ENCODE measurements around the gene MCHR1. TPM values are rescaled to one million over a fixed set of nuclear protein-coding genes. Genes with fewer than 3 reads are reported as not detected.

MCHR1 gene
- total RNA-seq, 4 donors from 2014 or later, result 0.27 to 0.40 TPM; not detected in 2

- Histone ChIP-seq H3K4me1 (peaks cover 0 to 38% (median 10%) of the 10 kb centered on the region in 3 donors), H3K27ac (no peak overlapping the region), H3K36me3 (no peaks in the 10 kb centered on the region), H3K4me3 (no peak overlapping the region), H3K27me3 (no peaks in the 10 kb centered on the region), H3K9me3 (no peaks in the 10 kb centered on the region)
- 59 to 86% methylated on average over 6 to 8 of the region's 11 CpGs for WGBS, 2 donors (ENCODE audit: low coverage in 1 of 2)
- ATAC-seq, result no peak
- TF ChIP-seq POLR2AphosphoS5 (IDR thresholded peaks at IDR 0.05) (peak; percentile 25), CTCF (IDR thresholded peaks at IDR 0.05) (no peak), POLR2A (IDR thresholded peaks at IDR 0.05) (no peak), EP300 (IDR thresholded peaks at IDR 0.05) (no peak)
Observed at GRCh38 chr22:40668611-40669411, 10.5 kb upstream of the MCHR1 start.

GRCh38 chr22:40670058-40670457, 9.2 kb upstream of the MCHR1 start:
- ATAC-seq, result no peak
- H3K27ac ChIP-seq, result peak overlapping the region in 1 of 4 donors; percentile 17
- WGBS, 2 donors (ENCODE audit: low coverage in 1 of 2), result 74% methylated on average over 2 of the region's 2 CpGs; no CpG with 5 or more reads in 1 of the 2 donors
- no peaks in the 10 kb centered on the region for H3K9me3 ChIP-seq
- no peak overlapping the region for H3K4me3 ChIP-seq
- no peaks in the 10 kb centered on the region for H3K36me3 ChIP-seq
- no peaks in the 10 kb centered on the region for H3K27me3 ChIP-seq
- H3K4me1 ChIP-seq, result peaks cover 0 to 32% (median 6%) of the 10 kb centered on the region in 3 donors
- TF ChIP-seq EP300 (IDR thresholded peaks at IDR 0.05), result no peak
- no peak for TF ChIP-seq POLR2A (IDR thresholded peaks at IDR 0.05)
- no peak for TF ChIP-seq POLR2AphosphoS5 (IDR thresholded peaks at IDR 0.05)
- no peak for TF ChIP-seq CTCF (IDR thresholded peaks at IDR 0.05)

GRCh38 chr22:40671369-40671768, 7.9 kb upstream of the MCHR1 start:
- peaks cover 0 to 18% (median 0%) of the 10 kb centered on the region in 3 donors for H3K4me1 ChIP-seq
- H3K27me3 ChIP-seq, result no peaks in the 10 kb centered on the region
- H3K27ac ChIP-seq, result no peak overlapping the region
- no peak overlapping the region for H3K4me3 ChIP-seq
- ATAC-seq, result no peak
- WGBS, 2 donors (ENCODE audit: low coverage in 1 of 2), result 97% methylated on average over 9 of the region's 13 CpGs; no CpG with 5 or more reads in 1 of the 2 donors
- H3K36me3 ChIP-seq, result no peaks in the 10 kb centered on the region
- TF ChIP-seq POLR2A (IDR thresholded peaks at IDR 0.05), result no peak
- no peak for TF ChIP-seq EP300 (IDR thresholded peaks at IDR 0.05)
- no peaks in the 10 kb centered on the region for H3K9me3 ChIP-seq

GRCh38 chr22:40671796-40672360, 7.4 kb upstream of the MCHR1 start:
- Histone ChIP-seq H3K36me3 (no peaks in the 10 kb centered on the region), H3K9me3 (no peaks in the 10 kb centered on the region), H3K27me3 (no peaks in the 10 kb centered on the region), H3K4me1 (peaks cover 0 to 13% (median 0%) of the 10 kb centered on the region in 3 donors), H3K27ac (no peak overlapping the region), H3K4me3 (no peak overlapping the region)
- no peak for ATAC-seq
- 95% methylated on average over 7 of the region's 7 CpGs; no CpG with 5 or more reads in 1 of the 2 donors for WGBS, 2 donors (ENCODE audit: low coverage in 1 of 2)
- TF ChIP-seq CTCF (IDR thresholded peaks at IDR 0.05), result no peak
- no peak for TF ChIP-seq POLR2A (IDR thresholded peaks at IDR 0.05)
- no peak for TF ChIP-seq EP300 (IDR thresholded peaks at IDR 0.05)
- TF ChIP-seq POLR2AphosphoS5 (IDR thresholded peaks at IDR 0.05), result no peak

GRCh38 chr22:40673017-40673416, 6.3 kb upstream of the MCHR1 start:
- no peak overlapping the region for H3K27ac ChIP-seq
- H3K36me3 ChIP-seq, result no peaks in the 10 kb centered on the region
- no peak overlapping the region for H3K4me3 ChIP-seq
- TF ChIP-seq EP300 (IDR thresholded peaks at IDR 0.05) (no peak), POLR2A (IDR thresholded peaks at IDR 0.05) (no peak), POLR2AphosphoS5 (IDR thresholded peaks at IDR 0.05) (no peak), CTCF (IDR thresholded peaks at IDR 0.05) (no peak)
- H3K9me3 ChIP-seq, result no peaks in the 10 kb centered on the region
- WGBS, 2 donors (ENCODE audit: low coverage in 1 of 2), result 83 to 100% methylated on average over 1 to 3 of the region's 4 CpGs
- H3K4me1 ChIP-seq, result peaks cover 0 to 2% (median 0%) of the 10 kb centered on the region in 3 donors
- no peak for ATAC-seq
- H3K27me3 ChIP-seq, result no peaks in the 10 kb centered on the region
